Activated CD8-positive, alpha-beta T cell treated with anti-CD3 and anti-CD28 coated beads for 36 hours (primary cell): ENCODE data around the gene ASTL. TPM values are rescaled to one million over a fixed set of nuclear protein-coding genes. Genes with fewer than 3 reads are reported as not detected.
A peak's percentile ranks its signal among the peaks of the same experiment; 100 is the strongest.
"Not testable (repeated sequence)": the region's sequence is repeated elsewhere in the genome, so short reads cannot be mapped to it uniquely, and the experiment has no call there.

Source experiments
- ATAC-seq: fragments of 200-7000 bp; cut with Tn5 transposase; one replicate; pipeline ENCODE4 v1.10.0; 2021; ENCODE audit warnings: mild to moderate bottlenecking, moderate library complexity
- CTCF ChIA-PET: fragments of 350-600 bp; sonication (Branson Sonifier 250); formaldehyde crosslinking; loops from one replicate; lab custom pipeline; 2021; ENCODE audit warnings: antibody characterized with exemption; lab: Charles Lee
- POLR2A ChIA-PET: fragments of 350-600 bp; sonication (Branson Sonifier 250); formaldehyde crosslinking; loops from one replicate; lab custom pipeline; 2021; ENCODE audit warnings: antibody characterized with exemption; lab: Charles Lee
- DNase-seq: peaks from one replicate; pipeline ENCODE4 v3.0.0-alpha.2; 2020
- H3K27ac Mint-ChIP-seq: one replicate; pipeline ENCODE4 v1.8.0; 2021; ENCODE audit warnings: mild to moderate bottlenecking, mixed read lengths
- H3K27me3 Mint-ChIP-seq: one replicate; pipeline ENCODE4 v1.8.0; 2021; ENCODE audit warnings: mixed read lengths
- H3K36me3 Mint-ChIP-seq: one replicate; pipeline ENCODE4 v1.8.0; 2021; ENCODE audit warnings: low read depth, mixed read lengths
- H3K4me1 Mint-ChIP-seq: one replicate; pipeline ENCODE4 v1.8.0; 2021; ENCODE audit warnings: low read depth, mixed read lengths
- H3K4me3 Mint-ChIP-seq: one replicate; pipeline ENCODE4 v1.8.0; 2021; ENCODE audit warnings: mild to moderate bottlenecking, moderate library complexity, mixed read lengths
- H3K9me3 Mint-ChIP-seq: one replicate; pipeline ENCODE4 v1.8.0; 2021; ENCODE audit warnings: mixed read lengths
- CTCF ChIP-seq: fragments of 200-600 bp; IDR thresholded peaks from one replicate; pipeline ENCODE4 v1.8.0; 2022; ENCODE audit warnings: antibody characterized with exemption, mild to moderate bottlenecking
- intact Hi-C: fragments of 100-400 bp; cut with micrococcal nuclease; formaldehyde crosslinking; loops from one replicate; pipeline ENCODE4 v1.10.0; 2022
- total RNA-seq, 2 experiments: library from RNA; stranded (reverse); gene quantifications; one replicate each; pipeline ENCODE4 v1.2.3, GENCODE V29; 2021

The ASTL gene
- total RNA-seq, 2 experiments from 2014 or later = 1.8 to 2.7 TPM

- Mint-ChIP-seq H3K4me3 (peak overlapping the region; percentile 81), H3K27ac (peak overlapping the region; percentile 99), H3K9me3 (peaks cover 12% of the 10 kb centered on the region), H3K36me3 (peaks cover 17% of the 10 kb centered on the region), H3K4me1 (peaks cover 79% of the 10 kb centered on the region), H3K27me3 (no peaks in the 10 kb centered on the region)
- ATAC-seq (no peak), DNase-seq (no peak)
- ChIA-PET CTCF (interaction anchor here (1.0 to 4.0 kb wide), 8 partner anchors 11 to 171 kb away, joined by 3 to 30 read pairs (median 10); partner anchors contain the start of genes ASTL and DUSP2), POLR2A (interaction anchor here (0.8 to 22.2 kb wide), 9 partner anchors 10 to 173 kb away, joined by 3 to 690 read pairs (median 5); partner anchors contain the start of genes ANKRD36C, ASTL, DUSP2 and STARD7)
- TF ChIP-seq CTCF = no peak
- intact Hi-C loops = no loop called here
These were observed 25.1 kb upstream of the ASTL start for GRCh38 chr2:96163415-96163767.

DNA sequence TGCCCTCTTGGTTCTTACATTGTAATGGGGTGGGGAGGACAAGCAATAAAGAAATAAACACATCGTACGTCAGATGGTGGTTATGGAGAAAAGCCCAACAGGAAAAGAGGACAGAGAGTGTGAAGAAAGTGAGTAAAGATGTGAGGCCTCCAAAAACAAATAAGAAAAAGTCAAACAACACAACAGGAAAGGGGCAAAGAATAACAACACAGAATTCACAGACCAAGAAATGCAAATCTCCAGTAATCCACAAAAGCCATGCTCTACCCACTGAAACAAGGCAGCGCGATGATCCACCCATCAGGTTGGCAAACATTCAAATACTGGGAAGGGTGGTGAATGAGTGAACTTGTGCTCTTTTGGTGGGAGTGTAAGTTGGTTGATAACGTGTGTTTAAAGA, 23.6 kb upstream of the ASTL start:
- H3K36me3 Mint-ChIP-seq = peaks cover 17% of the 10 kb centered on the region
- H3K27me3 Mint-ChIP-seq = no peaks in the 10 kb centered on the region
- CTCF ChIA-PET = interaction anchor here (2.0 to 3.0 kb wide), 3 partner anchors 14 to 20 kb away, joined by 9 to 19 read pairs (median 16); partner anchors contain the start of gene DUSP2
- DNase-seq (no peak), ATAC-seq (no peak)
- TF ChIP-seq CTCF = no peak
- POLR2A ChIA-PET = interaction anchor here (1.1 to 22.2 kb wide), 3 partner anchors 10 to 46 kb away, joined by 3 to 690 read pairs (median 36); partner anchors contain the start of genes ASTL, DUSP2 and STARD7
- peaks cover 12% of the 10 kb centered on the region for H3K9me3 Mint-ChIP-seq
- H3K27ac Mint-ChIP-seq = peak overlapping the region; percentile 99
- intact Hi-C loops = no loop called here
- H3K4me1 Mint-ChIP-seq = peaks cover 80% of the 10 kb centered on the region
- H3K4me3 Mint-ChIP-seq = peak overlapping the region; percentile 12

- ATAC-seq, H3K4me3 Mint-ChIP-seq, intact Hi-C loops, DNase-seq, H3K27me3 Mint-ChIP-seq: not testable (repeated sequence)
- Mint-ChIP-seq H3K27ac (peak overlapping the region; percentile 99), H3K4me1 (peaks cover 91% of the 10 kb centered on the region), H3K36me3 (peaks cover 17% of the 10 kb centered on the region), H3K9me3 (peaks cover 12% of the 10 kb centered on the region)
- ChIA-PET POLR2A (interaction anchor here (0.8 to 22.2 kb wide), 2 partner anchors 14 to 18 kb away, joined by 3 to 690 read pairs; partner anchors contain the start of genes ASTL and DUSP2), CTCF (interaction anchor here (1.0 to 6.2 kb wide), 4 partner anchors 9 to 22 kb away, joined by 3 to 43 read pairs (median 11); partner anchors contain the start of gene ASTL)
These were observed 22.1 kb upstream of the ASTL start for GRCh38 chr2:96160366-96160765.

DNA sequence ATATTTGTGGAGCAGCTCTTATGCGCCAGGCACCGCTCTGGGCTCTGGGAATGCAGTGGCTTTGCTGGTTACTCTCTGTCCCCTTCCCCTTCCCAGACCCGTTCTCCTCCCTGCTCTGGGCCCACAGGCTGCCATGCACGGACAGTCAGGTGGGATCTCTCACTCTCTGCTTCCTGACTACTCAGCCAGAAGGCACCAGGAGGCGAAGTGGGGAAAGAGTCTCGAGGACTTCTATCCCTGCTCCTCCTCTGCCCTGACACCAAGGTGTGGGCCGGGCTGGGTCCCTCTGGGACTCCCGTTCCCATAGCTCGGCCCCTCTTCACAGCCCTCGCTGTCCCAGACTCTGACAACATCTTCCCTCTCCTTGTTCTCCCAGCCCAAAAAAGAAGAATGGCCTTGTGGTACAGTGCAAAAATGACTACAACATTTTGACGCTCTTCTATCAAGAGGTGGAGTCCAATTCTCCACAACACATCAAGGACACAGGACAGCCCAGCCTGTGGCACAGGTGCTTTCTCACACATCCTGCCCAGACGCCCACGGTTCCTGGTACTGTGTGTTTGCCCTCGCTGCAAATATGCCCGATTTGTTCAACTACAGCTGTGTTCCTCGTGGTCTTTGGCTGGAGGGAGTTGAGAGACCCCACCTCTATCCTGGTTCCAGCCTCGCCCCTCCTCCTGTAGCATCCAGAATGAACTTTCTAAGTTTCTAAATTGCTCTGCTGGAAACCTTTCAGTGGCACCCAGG, 21.0 kb upstream of the ASTL start:
- POLR2A ChIA-PET = interaction anchor here (0.8 to 22.2 kb wide), 5 partner anchors 9 to 42 kb away, joined by 3 to 690 read pairs (median 4); partner anchors contain the start of genes ASTL and DUSP2
- intact Hi-C loops = no loop called here
- CTCF ChIA-PET = interaction anchor here (0.7 to 6.2 kb wide), 7 partner anchors 12 to 107 kb away, joined by 3 to 43 read pairs (median 8); partner anchors contain the start of genes ASTL, CIAO1 and TMEM127
- ATAC-seq (peak; percentile 4), DNase-seq (peak; percentile 87)
- Mint-ChIP-seq H3K9me3 (peaks cover 12% of the 10 kb centered on the region), H3K27ac (peak overlapping the region; percentile 93), H3K27me3 (no peaks in the 10 kb centered on the region), H3K4me1 (peaks cover 92% of the 10 kb centered on the region), H3K4me3 (peak overlapping the region; percentile 42), H3K36me3 (peaks cover 16% of the 10 kb centered on the region)
- TF ChIP-seq CTCF = no peak

- CTCF ChIA-PET = interaction anchor here (0.6 to 6.2 kb wide), 7 partner anchors 11 to 166 kb away, joined by 3 to 43 read pairs (median 8); partner anchors contain the start of gene ASTL
- ATAC-seq (no peak), DNase-seq (no peak)
- POLR2A ChIA-PET = interaction anchor here (1.1 to 22.2 kb wide), 6 partner anchors 8 to 50 kb away, joined by 3 to 690 read pairs (median 6); partner anchors contain the start of genes ASTL, DUSP2 and STARD7
- H3K4me3 Mint-ChIP-seq = peak overlapping the region; percentile 42
- H3K36me3 Mint-ChIP-seq = peaks cover 16% of the 10 kb centered on the region
- no peak for TF ChIP-seq CTCF
- H3K27ac Mint-ChIP-seq = peak overlapping the region; percentile 93
- no peaks in the 10 kb centered on the region for H3K27me3 Mint-ChIP-seq
- H3K4me1 Mint-ChIP-seq = peaks cover 92% of the 10 kb centered on the region
- intact Hi-C loops = no loop called here
- peaks cover 12% of the 10 kb centered on the region for H3K9me3 Mint-ChIP-seq
These were observed 20.2 kb upstream of the ASTL start for GRCh38 chr2:96158554-96158940.
